K562 (cell line): ENCODE results near the gene IFNAR2. TPM values are rescaled to one million over a fixed set of nuclear protein-coding genes. Genes with fewer than 3 reads are reported as not detected.

Experiments used
- ATAC-seq: fragments of 200-7000 bp; cut with Tn5 transposase; 3 replicates; pipeline ENCODE4 v1.9.1; 2020; ENCODE audit warnings: moderate library complexity
- BruUV-seq: library from RNA; stranded (reverse); fragments of 400-500 nt; replicated peaks from 2 replicates; lab custom pipeline; 2021; lab: Mats Ljungman, UMichigan
- CTCF ChIA-PET: fragments of 300-600 bp; formaldehyde crosslinking; extraction: SDS; loops from one replicate; lab custom pipeline; 2021; ENCODE audit warnings: low intra/inter-chr PET ratio; lab: Yijun Ruan, JAX
- POLR2A ChIA-PET: fragments of 300-600, 350-650 bp; sonication (Branson Sonifier 250); formaldehyde crosslinking; extraction: SDS; loops from one replicate; lab custom pipeline; 2021; ENCODE audit warnings: antibody characterized with exemption, inconsistent platforms; lab: Yijun Ruan, JAX
- DNase-seq, 4 experiments: peaks; one replicate each; pipeline versions ENCODE4 v3.0.0 to v3.0.0-alpha.2; 2011 to 2018; ENCODE audit warnings: low spot score in 3 of 4, mixed read lengths in 3 of 4; ENCODE audit errors: extremely low read depth in 1 of 4
- FAIRE-seq: peaks from 2 replicates; lab custom pipeline; 2011; peaks lifted over from hg19 to GRCh38; lab: Jason Lieb, UNC
- H2AFZ ChIP-seq: 2 replicates; pipeline ENCODE4 v1.6.0; 2011; ENCODE audit warnings: low read depth, low read length, control low read depth, inconsistent platforms
- H3K27ac ChIP-seq: fragments of 200-600 bp; 3 replicates; pipeline ENCODE4 v1.8.0; 2011; ENCODE audit warnings: low read depth, mild to moderate bottlenecking, control low read depth, inconsistent platforms, low read length, moderate library complexity, mixed read lengths; ENCODE audit errors: extremely low read depth
- H3K27me3 ChIP-seq, 2 experiments: fragments of 300-600 bp in 1 of 2; 2 replicates in 1 of 2; 3 replicates in 1 of 2; pipeline versions ENCODE4 v1.6.0 to v1.8.0; 2011; ENCODE audit warnings: inconsistent platforms in 2 of 2, low read length in 2 of 2, mild to moderate bottlenecking in 1 of 2, mixed read lengths in 1 of 2, moderate library complexity in 1 of 2; ENCODE audit not compliant: control insufficient read depth in 2 of 2, insufficient read depth in 2 of 2
- H3K36me3 ChIP-seq: fragments of 300-600 bp; 3 replicates; pipeline ENCODE4 v1.8.0; 2011; ENCODE audit warnings: mild to moderate bottlenecking, low read length, inconsistent platforms; ENCODE audit not compliant: control insufficient read depth, insufficient read depth
- H3K4me1 ChIP-seq, 2 experiments: fragments of 200-600 bp in 1 of 2; replicated peaks in 1 of 2; 2 replicates in 1 of 2; 3 replicates in 1 of 2; pipeline versions ENCODE4 v1.5.1 to v1.8.0; 2011; ENCODE audit warnings: inconsistent platforms in 2 of 2, low read length in 2 of 2, mild to moderate bottlenecking in 1 of 2, mixed read lengths in 1 of 2, moderate library complexity in 1 of 2; ENCODE audit not compliant: control insufficient read depth in 2 of 2, insufficient read depth in 2 of 2
- H3K4me2 ChIP-seq: 2 replicates; pipeline ENCODE4 v1.6.1; 2011; ENCODE audit warnings: low read length, control low read depth, inconsistent platforms, mixed read lengths; ENCODE audit not compliant: insufficient read depth
- H3K4me3 ChIP-seq: fragments of 200-600 bp; sonication (generic), shearing (Covaris generic); 2 replicates; pipeline ENCODE4 v1.5.1; 2016; ENCODE audit warnings: control low read depth, inconsistent platforms
- H3K79me2 ChIP-seq: fragments of 200-600 bp; 3 replicates; pipeline ENCODE4 v1.8.0; 2011; ENCODE audit warnings: low read length, inconsistent platforms; ENCODE audit not compliant: control insufficient read depth, insufficient read depth
- H3K9ac ChIP-seq, 2 experiments: 2 replicates each; pipeline versions ENCODE4 v1.6.0 to v1.6.1; 2011; ENCODE audit warnings: low read depth in 2 of 2, low read length in 2 of 2, control low read depth in 1 of 2, inconsistent platforms in 1 of 2, mild to moderate bottlenecking in 1 of 2, mixed read lengths in 1 of 2; ENCODE audit not compliant: insufficient read depth in 1 of 2
- H3K9me1 ChIP-seq: one replicate; pipeline ENCODE4 v1.6.0; 2011; ENCODE audit warnings: inconsistent platforms, mild to moderate bottlenecking, low read length, moderate library complexity; ENCODE audit not compliant: control insufficient read depth, insufficient read depth
- H3K9me3 ChIP-seq: replicated peaks from 2 replicates; pipeline ENCODE4 v1.5.1; 2011; ENCODE audit warnings: low read depth, low read length, inconsistent platforms; ENCODE audit not compliant: control insufficient read depth, insufficient read depth
- H4K20me1 ChIP-seq: replicated peaks from 2 replicates; pipeline ENCODE4 v1.6.1; 2011; ENCODE audit warnings: low read length, inconsistent platforms, mixed read lengths; ENCODE audit not compliant: control insufficient read depth, insufficient read depth
- CEBPB ChIP-seq: fragments of 450-650 bp; IDR thresholded peaks from 2 replicates; pipeline ENCODE4 v1.6.1; 2016; ENCODE audit warnings: missing genetic modification characterization, missing compliant biosample characterization
- COPS2 ChIP-seq: fragments of 450-650 bp; conservative IDR thresholded peaks from 2 replicates; pipeline ENCODE4 v1.6.1; 2016; ENCODE audit warnings: mild to moderate bottlenecking, moderate library complexity
- FOXJ3 ChIP-seq: sonication (generic); formaldehyde crosslinking; IDR thresholded peaks from 2 replicates; pipeline ENCODE4 v1.4.0; 2020; ENCODE audit warnings: mild to moderate bottlenecking, missing genetic modification reagents
- GTF2F1 ChIP-seq: IDR thresholded peaks from 2 replicates; pipeline ENCODE4 v1.6.1; 2011; ENCODE audit warnings: low read depth, low read length, improper control_type of control experiment
- HEY1 ChIP-seq: fragments of 250-450 bp; sonication (Bioruptor Pico); IDR thresholded peaks from 2 replicates; pipeline ENCODE4 v1.5.0; 2020; ENCODE audit warnings: mild to moderate bottlenecking, moderate library complexity, borderline replicate concordance
- KDM2B ChIP-seq: fragments of 250-450 bp; sonication (Bioruptor Pico); IDR thresholded peaks from 2 replicates; pipeline ENCODE4 v1.8.0; 2021; ENCODE audit warnings: mild to moderate bottlenecking, moderate library complexity
- ZC3H4 ChIP-seq: sonication (generic); formaldehyde crosslinking; IDR thresholded peaks from 2 replicates; pipeline ENCODE4 v1.9.0; 2021; ENCODE audit warnings: missing genetic modification reagents, borderline replicate concordance
- ZNF57 ChIP-seq: fragments of 450-650 bp; formaldehyde crosslinking; IDR thresholded peaks from 2 replicates; pipeline ENCODE4 v1.4.0; 2020; ENCODE audit warnings: mild to moderate bottlenecking, moderate library complexity
- WGBS: fragments of 100-300 bp; shearing (Covaris generic); methylation state at CpG from one replicate; pipeline ENCODE4 v1.1.6; 2016; ENCODE audit warnings: low coverage, mixed read lengths; ENCODE audit not compliant: insufficient coverage; ENCODE audit errors: missing lambda C conversion rate; 5-methylcytosine and 5-hydroxymethylcytosine counted together
- in situ Hi-C: fragments of 300-500 bp; cut with MboI; formaldehyde crosslinking; loops from 4 replicates; pipeline ENCODE4 v1.15.0; 2018; ENCODE audit warnings: inconsistent platforms, mixed read lengths
- intact Hi-C: fragments of 100-400 bp; cut with micrococcal nuclease; formaldehyde crosslinking; loops from 2 replicates; pipeline ENCODE4 v1.14.2; 2022
- polyA plus RNA-seq, 8 experiments: library from polyadenylated mRNA; depleted of rRNA in 4 of 8; stranded (reverse) in 5 of 8; unstranded in 3 of 8; fragments of >200 nt; fragmentation: Nextera tagmentation in 2 of 8; fragmentation: Illumina TruSeq in 1 of 8; extraction: Ambion mirVana in 2 of 8; extraction: Trizol in 1 of 8; gene quantifications; 2 replicates each; pipeline versions ENCODE4 v1.2.1 to v1.2.3, GENCODE V29; 2011 to 2014; ENCODE audit warnings: inconsistent platforms in 1 of 8, missing spikeins in 1 of 8
- total RNA-seq, 7 experiments: library from RNA; depleted of rRNA in 6 of 7; stranded (reverse); fragments of >200 nt in 6 of 7; fragmentation: Illumina TruSeq in 2 of 7; extraction: Trizol in 2 of 7; gene quantifications; 2 replicates each; pipeline versions ENCODE4 v1.2.1 to v1.2.3, GENCODE V29; 2011 to 2021; ENCODE audit warnings: low replicate concordance in 1 of 7
- TF ChIP-seq, protein P1 (sequence below): sonication (generic); formaldehyde crosslinking; IDR thresholded peaks from 2 replicates; pipeline ENCODE4 v1.4.0; 2020; ENCODE audit warnings: mild to moderate bottlenecking, missing genetic modification reagents

IFNAR2 gene
- total and polyA plus RNA-seq, 9 of the 15 experiments (the other 6 are each of a cell fraction or from before 2014, with no cell fraction given) = 1.7 to 48.3 (median 8.4) TPM

DNA sequence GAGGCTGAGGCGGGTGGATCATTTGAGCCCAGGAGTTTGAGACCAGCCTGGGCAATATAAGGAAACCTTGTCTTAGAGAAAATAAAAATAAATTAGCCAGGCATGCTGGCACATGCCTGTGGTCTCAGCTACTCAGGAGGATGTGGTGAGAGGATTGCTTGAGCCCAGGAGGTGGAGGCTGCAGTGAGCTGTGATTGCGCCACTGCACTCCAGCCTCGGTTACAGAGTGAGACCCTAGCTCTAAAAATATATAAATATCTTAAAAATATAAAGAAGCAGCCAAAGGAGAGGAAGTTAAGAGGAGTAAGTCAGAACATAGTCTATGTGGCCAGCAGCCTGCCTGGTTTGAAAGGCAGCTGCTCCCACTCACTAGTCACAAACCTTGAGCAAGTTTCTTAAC lies 31.9 kb downstream of the IFNAR2 start:
- Histone ChIP-seq H3K9ac (no peak overlapping the region), H3K4me1 (peaks cover 5 to 12% of the 10 kb centered on the region in 2 experiments; a peak in 4 of 5 replicates), H3K27ac (no peak overlapping the region), H4K20me1 (peaks cover 5% of the 10 kb centered on the region; the same call in 1 of the 2 replicates), H3K4me2 (no peak overlapping the region), H3K9me1 (no peaks in the 10 kb centered on the region), H2AFZ (no peak overlapping the region), H3K27me3 (no peaks in the 10 kb centered on the region), H3K4me3 (no peak overlapping the region), H3K36me3 (peaks cover 23% of the 10 kb centered on the region; the same call in 2 of the 3 replicates), H3K79me2 (peaks cover 4% of the 10 kb centered on the region; the same call in 1 of the 3 replicates), H3K9me3 (no peaks in the 10 kb centered on the region)
- in situ Hi-C loops = no loop called here
- TF ChIP-seq HEY1 (CRISPR knock-in tag) (no peak), FOXJ3 (CRISPR knock-in tag) (no peak), ZC3H4 (CRISPR knock-in tag) (no peak), CEBPB (no peak), ZNF57 (no peak), GTF2F1 (no peak), COPS2 (no peak), KDM2B (no peak)
- TF ChIP-seq, protein P1, sequence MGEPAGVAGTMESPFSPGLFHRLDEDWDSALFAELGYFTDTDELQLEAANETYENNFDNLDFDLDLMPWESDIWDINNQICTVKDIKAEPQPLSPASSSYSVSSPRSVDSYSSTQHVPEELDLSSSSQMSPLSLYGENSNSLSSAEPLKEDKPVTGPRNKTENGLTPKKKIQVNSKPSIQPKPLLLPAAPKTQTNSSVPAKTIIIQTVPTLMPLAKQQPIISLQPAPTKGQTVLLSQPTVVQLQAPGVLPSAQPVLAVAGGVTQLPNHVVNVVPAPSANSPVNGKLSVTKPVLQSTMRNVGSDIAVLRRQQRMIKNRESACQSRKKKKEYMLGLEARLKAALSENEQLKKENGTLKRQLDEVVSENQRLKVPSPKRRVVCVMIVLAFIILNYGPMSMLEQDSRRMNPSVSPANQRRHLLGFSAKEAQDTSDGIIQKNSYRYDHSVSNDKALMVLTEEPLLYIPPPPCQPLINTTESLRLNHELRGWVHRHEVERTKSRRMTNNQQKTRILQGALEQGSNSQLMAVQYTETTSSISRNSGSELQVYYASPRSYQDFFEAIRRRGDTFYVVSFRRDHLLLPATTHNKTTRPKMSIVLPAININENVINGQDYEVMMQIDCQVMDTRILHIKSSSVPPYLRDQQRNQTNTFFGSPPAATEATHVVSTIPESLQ (CRISPR knock-in tag) = no peak
- no peak for DNase-seq
- no TSS peak for BruUV-seq
- intact Hi-C loops = no loop called here
- ChIA-PET CTCF (no interaction called here), POLR2A (no interaction called here)
- ATAC-seq = no peak
- 81% methylated on average over 3 of the region's 3 CpGs for WGBS
- no peak for FAIRE-seq
